ENCODE results near the gene CX3CR1. TPM values are rescaled to one million over a fixed set of nuclear protein-coding genes. Genes with fewer than 3 reads are reported as not detected.

The CX3CR1 gene
- total RNA-seq, 1 donor, result 5.7 TPM

DNA sequence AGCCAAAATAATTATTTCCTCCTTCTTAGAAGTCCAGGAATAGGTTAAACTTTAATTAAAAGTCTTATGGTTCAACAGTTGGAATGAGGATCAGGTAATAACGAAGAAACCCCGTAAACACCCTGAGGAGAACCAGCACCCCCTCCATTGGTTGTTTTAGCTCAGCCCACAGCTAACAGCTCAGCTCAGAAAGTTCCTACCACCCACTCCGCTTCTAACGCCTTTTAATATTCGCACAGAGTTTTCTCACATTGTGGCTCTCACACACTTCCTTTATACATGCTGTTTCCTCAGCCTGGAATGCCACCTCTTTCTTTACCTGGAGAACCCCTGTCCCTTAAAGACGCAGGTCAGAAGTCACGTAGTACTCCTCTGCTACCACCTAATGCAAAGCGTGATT is 17.0 kb downstream of the CX3CR1 start:
- Histone ChIP-seq H3K9me3 (ENCODE audit: low read depth, low read length) (no peaks in the 10 kb centered on the region), H3K27me3 (ENCODE audit: insufficient read depth, low read length) (no peaks in the 10 kb centered on the region), H3K4me1 (ENCODE audit: insufficient read depth, low read length) (peaks cover 89% of the 10 kb centered on the region), H3K4me3 (ENCODE audit: low read length) (no peak overlapping the region)

DNA sequence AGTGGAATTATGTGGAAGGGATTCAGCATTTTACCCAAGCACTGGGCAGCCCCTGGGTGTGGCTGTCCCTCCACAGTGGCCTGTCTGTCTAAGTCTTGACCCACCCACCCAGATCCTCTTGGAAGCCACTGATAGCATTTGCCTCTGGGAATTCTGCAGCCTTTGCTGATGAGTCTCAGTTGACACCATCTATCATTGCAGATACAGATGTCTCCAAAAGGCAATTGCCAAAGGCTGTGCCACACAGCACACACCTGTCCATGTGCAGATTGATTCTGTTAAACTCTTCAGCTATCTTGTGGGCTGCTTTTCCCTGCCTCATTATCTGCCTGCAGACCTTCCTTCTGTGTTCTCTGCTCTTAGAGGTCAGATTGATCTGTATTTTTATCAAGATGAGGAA is 18.1 kb downstream of the CX3CR1 start:
- Histone ChIP-seq H3K4me3 (ENCODE audit: low read length) (no peak overlapping the region), H3K9me3 (ENCODE audit: low read depth, low read length) (no peaks in the 10 kb centered on the region), H3K27me3 (ENCODE audit: insufficient read depth, low read length) (no peaks in the 10 kb centered on the region), H3K4me1 (ENCODE audit: insufficient read depth, low read length) (peaks cover 90% of the 10 kb centered on the region)

DNA sequence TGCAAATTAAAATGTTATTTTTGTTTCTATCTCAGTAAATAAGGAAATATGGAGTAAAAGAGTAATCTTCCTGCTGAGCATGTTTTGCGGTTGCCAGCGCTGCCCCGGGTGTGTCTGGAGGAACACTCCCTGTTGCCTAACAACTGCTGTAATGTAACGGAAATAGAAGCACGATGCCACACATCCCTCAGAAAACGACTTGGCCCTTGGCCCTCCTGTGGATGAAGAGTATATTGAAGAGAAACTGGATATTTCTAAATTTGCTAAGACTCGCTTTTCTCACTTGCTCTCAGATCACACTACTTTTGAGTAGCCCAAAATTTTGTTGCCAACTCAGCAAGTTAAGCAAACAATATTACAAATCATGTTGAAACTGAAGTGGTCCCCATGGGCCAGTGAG is 18.9 kb downstream of the CX3CR1 start:
- Histone ChIP-seq H3K4me3 (ENCODE audit: low read length) (no peak overlapping the region), H3K9me3 (ENCODE audit: low read depth, low read length) (no peaks in the 10 kb centered on the region), H3K4me1 (ENCODE audit: insufficient read depth, low read length) (peaks cover 90% of the 10 kb centered on the region), H3K27me3 (ENCODE audit: insufficient read depth, low read length) (no peaks in the 10 kb centered on the region)

DNA sequence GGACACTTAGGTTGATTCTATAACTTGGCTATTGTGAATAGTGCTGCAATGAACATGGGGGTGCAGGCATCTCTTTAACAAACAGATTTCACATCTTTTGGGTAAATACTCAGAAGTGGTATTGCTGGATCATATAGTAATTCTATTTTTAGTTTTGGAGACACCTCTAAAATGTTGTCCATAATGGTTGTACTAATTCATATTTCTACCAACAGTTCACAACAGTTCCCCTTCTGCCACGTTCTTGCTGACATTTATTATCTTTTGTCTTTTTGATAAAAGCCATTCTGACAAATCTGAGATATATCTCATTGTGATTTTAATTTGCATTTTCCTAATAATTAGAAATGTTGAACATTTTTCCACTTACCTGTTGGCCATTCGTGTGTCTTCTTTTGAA is 19.5 kb downstream of the CX3CR1 start:
- Histone ChIP-seq H3K27me3 (ENCODE audit: insufficient read depth, low read length) (no peaks in the 10 kb centered on the region), H3K4me1 (ENCODE audit: insufficient read depth, low read length) (peaks cover 90% of the 10 kb centered on the region), H3K9me3 (ENCODE audit: low read depth, low read length) (no peaks in the 10 kb centered on the region), H3K4me3 (ENCODE audit: low read length) (no peak overlapping the region)

DNA sequence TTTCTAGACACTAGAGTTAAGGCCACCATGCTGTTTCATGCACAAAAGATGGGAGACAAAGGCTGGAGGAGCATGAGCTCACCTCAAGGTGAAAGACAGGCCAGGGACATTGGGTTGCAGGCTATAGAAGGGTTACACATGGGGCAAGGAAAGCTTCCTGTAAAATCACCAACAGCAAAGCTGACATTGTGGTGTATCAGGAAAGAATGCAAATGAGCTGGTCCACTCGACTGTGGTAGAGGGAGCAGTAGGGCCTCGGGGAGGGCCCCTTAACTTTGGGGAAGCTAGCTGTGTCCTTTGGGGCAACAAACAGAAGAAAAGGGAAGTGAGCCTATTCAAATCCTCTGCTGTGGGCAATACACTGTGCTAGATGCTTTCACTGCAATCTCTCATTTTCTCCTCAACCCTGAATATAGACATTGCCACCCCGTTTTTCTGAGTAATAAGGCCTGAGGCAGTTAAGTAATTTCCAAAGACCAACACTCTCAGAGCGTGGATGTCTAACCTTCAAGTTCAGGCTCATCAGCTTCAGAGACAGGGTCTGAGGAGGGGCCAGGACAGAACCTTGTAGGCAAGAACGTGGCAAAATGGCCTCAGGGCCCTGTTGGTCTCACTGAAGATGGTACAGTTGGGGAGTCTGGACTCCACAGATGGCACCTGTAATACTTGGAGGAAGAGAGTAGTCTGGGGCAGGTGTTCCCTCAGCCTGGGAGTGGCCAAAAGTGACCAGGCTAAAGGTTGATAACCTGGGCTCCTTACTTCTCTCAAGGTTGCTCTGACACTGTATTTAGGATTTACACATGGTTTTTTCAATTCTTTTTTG is 24.1 kb downstream of the CX3CR1 start:
- H3K9me3 ChIP-seq (ENCODE audit: low read depth, low read length), result no peaks in the 10 kb centered on the region
- peaks cover 94% of the 10 kb centered on the region for H3K4me1 ChIP-seq (ENCODE audit: insufficient read depth, low read length)
- H3K27me3 ChIP-seq (ENCODE audit: insufficient read depth, low read length), result no peaks in the 10 kb centered on the region
- no peak overlapping the region for H3K4me3 ChIP-seq (ENCODE audit: low read length)

DNA sequence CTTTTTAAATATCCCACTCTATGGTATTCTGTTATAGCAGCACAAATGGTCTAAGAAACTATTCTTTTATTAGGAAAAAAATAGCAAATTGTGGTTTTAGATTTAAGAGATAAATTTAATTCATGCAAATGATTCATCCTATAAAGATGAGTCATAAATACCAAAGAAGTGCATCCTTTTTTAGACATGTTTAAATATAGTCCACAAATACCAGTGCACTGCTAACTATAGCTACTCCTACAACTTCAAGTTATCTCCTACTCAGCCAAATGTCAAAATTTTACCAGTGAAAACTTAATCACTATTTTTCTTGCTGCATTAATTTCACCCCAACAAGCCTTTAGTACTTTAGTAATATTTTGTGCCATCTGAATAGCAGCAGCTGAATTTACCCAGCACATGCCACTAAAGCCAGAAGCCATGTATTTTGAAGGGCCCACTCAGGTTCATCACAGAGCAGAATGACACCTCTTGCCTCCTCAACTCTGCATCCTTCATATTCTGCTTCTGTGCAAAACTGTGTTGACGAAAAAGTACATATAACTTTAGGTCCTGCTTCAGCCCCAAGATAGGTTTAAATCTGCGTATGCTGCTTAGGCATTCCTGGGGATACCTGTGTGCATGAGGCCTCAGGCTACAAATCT is 24.9 kb downstream of the CX3CR1 start:
- Histone ChIP-seq H3K9me3 (ENCODE audit: low read depth, low read length) (no peaks in the 10 kb centered on the region), H3K4me1 (ENCODE audit: insufficient read depth, low read length) (peaks cover 95% of the 10 kb centered on the region), H3K4me3 (ENCODE audit: low read length) (no peak overlapping the region), H3K27me3 (ENCODE audit: insufficient read depth, low read length) (no peaks in the 10 kb centered on the region)

DNA sequence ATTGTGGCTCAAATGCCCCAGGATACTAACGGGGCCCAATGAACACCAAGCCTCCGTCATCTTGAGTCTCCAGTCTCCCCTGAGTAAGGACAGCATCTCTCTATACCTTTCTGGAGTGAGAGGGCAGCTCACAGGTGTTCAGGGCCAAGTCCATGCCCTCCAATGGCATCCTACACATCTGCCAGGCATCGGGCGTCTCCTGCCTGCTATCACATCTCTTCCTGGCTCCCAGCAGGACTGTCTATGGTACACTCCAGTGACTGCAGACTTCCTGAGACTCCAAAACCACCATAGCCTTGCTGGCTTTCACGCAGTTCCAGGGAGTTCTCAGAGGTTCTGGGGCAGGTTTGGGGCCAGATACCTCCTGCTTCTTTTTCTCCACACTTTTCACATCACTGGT is 28.3 kb downstream of the CX3CR1 start:
- H3K4me1 ChIP-seq (ENCODE audit: insufficient read depth, low read length), result peaks cover 87% of the 10 kb centered on the region
- H3K9me3 ChIP-seq (ENCODE audit: low read depth, low read length), result no peaks in the 10 kb centered on the region
- no peaks in the 10 kb centered on the region for H3K27me3 ChIP-seq (ENCODE audit: insufficient read depth, low read length)
- no peak overlapping the region for H3K4me3 ChIP-seq (ENCODE audit: low read length)

DNA sequence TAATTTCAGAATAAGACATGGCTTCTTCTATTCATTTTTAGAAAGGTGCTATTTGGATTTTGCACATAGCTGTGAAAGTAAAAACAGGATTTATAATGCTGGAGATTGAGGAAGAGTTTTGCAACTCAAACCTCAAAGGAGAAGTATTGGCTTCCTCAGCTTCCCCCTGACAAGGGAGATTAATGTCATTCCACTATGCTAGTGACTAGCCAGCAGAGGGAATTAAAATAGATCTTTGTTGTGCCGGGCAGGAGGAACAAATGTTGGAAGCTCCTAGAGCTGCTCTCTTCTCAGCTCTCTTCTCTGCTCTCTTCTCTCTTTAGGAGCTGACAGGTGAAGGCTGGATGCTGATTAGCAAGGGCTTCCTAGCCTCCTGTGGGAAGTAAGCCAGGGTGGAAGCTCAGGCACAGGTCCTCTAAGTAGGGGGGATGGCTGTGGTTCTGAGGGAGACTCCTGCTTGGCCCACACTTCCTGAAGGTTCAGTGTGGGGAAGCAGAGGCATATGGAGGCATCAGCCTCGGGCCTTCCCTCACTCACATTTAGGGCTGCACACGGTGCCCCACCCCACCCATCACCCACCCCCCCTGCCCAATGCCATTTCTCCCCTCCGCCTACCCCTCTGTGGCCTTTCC is 29.6 kb downstream of the CX3CR1 start:
- Histone ChIP-seq H3K27me3 (ENCODE audit: insufficient read depth, low read length) (no peaks in the 10 kb centered on the region), H3K9me3 (ENCODE audit: low read depth, low read length) (no peaks in the 10 kb centered on the region), H3K4me3 (ENCODE audit: low read length) (no peak overlapping the region), H3K4me1 (ENCODE audit: insufficient read depth, low read length) (peaks cover 74% of the 10 kb centered on the region)

DNA sequence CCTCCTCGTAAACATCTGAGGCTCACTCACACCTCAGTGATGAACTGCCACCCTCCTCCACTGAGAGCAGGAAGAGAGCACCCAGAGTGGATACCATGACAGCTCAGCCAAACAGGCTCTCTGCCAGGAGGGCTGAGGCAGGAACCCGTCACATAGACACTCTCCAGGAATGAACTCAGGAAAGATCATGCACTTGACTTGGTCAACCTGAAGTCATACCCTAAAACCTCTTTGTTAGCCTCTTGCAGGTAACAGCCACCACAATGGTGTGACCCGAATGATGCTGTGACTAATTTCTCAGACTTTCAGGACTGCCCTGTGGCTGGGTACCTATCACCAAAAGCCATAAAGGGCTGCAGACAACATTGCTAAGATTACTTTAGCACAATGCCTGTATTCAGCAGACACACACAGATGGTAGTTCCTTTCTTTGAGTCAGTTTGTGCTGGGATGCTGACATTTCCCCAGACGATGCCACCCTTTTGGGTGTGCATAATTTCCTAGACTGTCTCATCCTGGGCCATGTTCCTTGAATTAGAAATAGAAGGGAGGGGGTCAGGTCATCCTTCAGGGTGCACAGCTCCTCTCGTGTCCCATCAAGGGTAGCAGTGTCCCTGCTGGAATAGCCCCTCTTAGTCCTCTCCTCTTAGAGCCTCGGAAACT is 30.3 kb downstream of the CX3CR1 start:
- Histone ChIP-seq H3K4me3 (ENCODE audit: low read length) (no peak overlapping the region), H3K4me1 (ENCODE audit: insufficient read depth, low read length) (peaks cover 67% of the 10 kb centered on the region), H3K27me3 (ENCODE audit: insufficient read depth, low read length) (no peaks in the 10 kb centered on the region), H3K9me3 (ENCODE audit: low read depth, low read length) (no peaks in the 10 kb centered on the region)

DNA sequence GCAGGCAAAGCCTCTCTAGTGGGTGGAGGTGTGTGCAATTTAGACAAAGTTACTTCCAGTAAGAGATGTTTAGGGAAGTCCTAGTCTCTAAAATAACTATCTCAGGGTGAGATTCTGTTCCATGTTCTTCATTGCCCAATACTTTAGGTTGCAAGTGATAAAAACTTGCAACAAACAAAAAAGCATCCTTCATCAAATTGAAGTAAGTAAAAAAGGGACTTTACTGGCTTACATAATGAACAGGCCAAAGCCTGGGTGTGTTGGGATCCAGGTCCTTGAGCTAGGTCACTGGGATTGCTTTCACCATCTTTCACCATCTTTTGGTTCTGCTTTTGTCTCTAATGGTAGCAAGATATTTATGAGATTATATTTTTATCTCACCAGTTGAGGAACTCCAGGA is 38.3 kb downstream of the CX3CR1 start:
- peaks cover 50% of the 10 kb centered on the region for H3K4me1 ChIP-seq (ENCODE audit: insufficient read depth, low read length)
- no peak overlapping the region for H3K4me3 ChIP-seq (ENCODE audit: low read length)
- H3K27me3 ChIP-seq (ENCODE audit: insufficient read depth, low read length), result no peaks in the 10 kb centered on the region
- H3K9me3 ChIP-seq (ENCODE audit: low read depth, low read length), result no peaks in the 10 kb centered on the region

DNA sequence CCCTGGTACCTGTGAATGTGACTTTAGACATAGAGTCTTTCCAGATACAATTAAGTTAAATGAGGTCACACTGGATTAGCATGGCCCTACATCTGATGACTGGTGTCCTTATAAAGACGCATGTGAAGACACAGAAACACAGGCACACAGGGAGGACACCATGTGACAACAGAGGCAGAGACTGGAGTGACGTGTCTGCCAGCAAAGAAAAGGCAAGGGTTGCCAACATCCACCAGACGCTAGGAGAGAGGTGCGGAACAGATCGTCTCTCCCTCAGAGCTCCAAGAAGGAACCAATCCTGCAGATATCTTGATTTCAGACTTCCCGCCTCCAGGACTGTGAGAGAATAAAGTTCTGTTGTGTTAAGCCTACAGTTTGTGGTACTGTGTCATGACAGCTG is 42.8 kb downstream of the CX3CR1 start:
- Histone ChIP-seq H3K4me3 (ENCODE audit: low read length) (no peak overlapping the region), H3K4me1 (ENCODE audit: insufficient read depth, low read length) (peaks cover 66% of the 10 kb centered on the region), H3K27me3 (ENCODE audit: insufficient read depth, low read length) (no peaks in the 10 kb centered on the region), H3K9me3 (ENCODE audit: low read depth, low read length) (no peaks in the 10 kb centered on the region)

DNA sequence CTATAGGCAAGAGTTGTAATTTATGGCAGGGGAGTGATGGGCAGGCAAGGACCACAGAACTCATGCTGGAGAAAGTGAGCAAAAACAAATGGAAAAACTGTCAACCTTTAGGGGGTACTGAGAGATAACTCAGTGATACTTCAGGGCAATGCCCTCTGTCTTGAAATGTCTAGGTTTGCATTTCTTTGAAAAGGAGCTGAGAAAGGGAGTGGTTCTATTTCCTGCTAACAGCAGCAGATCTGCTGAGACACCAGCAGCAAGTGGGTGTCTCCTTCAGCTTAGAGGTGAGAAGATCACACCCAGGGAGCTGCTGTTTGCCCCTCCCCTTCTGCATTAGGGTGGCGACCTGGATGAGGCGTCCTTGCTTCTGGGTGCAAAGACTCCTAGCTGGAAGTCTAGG is 45.2 kb downstream of the CX3CR1 start:
- no peak overlapping the region for H3K4me3 ChIP-seq (ENCODE audit: low read length)
- H3K27me3 ChIP-seq (ENCODE audit: insufficient read depth, low read length), result no peaks in the 10 kb centered on the region
- no peaks in the 10 kb centered on the region for H3K9me3 ChIP-seq (ENCODE audit: low read depth, low read length)
- peaks cover 49% of the 10 kb centered on the region for H3K4me1 ChIP-seq (ENCODE audit: insufficient read depth, low read length)

DNA sequence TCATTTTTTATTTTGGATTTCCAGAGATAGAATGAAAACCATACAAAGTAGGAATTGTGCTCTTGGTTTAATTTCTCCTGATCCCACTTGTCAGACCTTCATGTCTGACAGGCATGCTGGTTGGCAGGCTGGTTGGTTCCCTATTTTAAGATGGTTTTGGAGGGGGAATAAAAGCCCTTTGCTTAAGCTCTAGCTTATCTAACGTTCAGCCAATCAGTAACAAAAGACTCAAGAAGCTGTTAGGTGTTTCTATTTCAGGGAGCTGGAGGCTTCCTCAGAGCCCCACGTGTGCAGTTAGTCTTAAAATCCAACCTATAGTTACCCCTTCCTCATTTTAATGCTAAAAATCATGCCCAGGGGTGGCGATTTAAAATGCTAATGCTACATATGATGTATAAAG is 47.0 kb downstream of the CX3CR1 start:
- Histone ChIP-seq H3K27me3 (ENCODE audit: insufficient read depth, low read length) (no peaks in the 10 kb centered on the region), H3K4me1 (ENCODE audit: insufficient read depth, low read length) (peaks cover 43% of the 10 kb centered on the region), H3K9me3 (ENCODE audit: low read depth, low read length) (no peaks in the 10 kb centered on the region), H3K4me3 (ENCODE audit: low read length) (peak overlapping the region; percentile 22)

DNA sequence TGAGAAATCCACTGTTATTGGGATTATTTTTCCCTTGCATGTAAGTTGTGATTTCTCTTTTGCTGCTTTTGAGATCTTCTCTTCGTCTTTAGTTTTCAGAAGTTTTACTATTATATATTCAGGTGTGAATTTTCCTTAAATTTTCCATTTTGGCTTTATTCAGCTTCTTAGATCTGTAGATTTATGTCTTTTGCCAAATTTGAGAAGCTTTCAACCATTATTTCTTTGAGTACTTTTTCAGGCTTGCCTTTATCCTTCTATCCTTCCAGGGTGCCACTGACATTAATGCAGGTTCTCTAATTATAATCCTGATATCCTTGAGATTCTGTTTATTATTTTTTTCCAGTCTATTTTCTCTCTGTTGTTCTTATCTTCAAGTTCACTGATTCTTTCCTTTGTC is 49.4 kb downstream of the CX3CR1 start:
- H3K27me3 ChIP-seq (ENCODE audit: insufficient read depth, low read length), result no peaks in the 10 kb centered on the region
- no peaks in the 10 kb centered on the region for H3K9me3 ChIP-seq (ENCODE audit: low read depth, low read length)
- H3K4me1 ChIP-seq (ENCODE audit: insufficient read depth, low read length), result peaks cover 45% of the 10 kb centered on the region
- H3K4me3 ChIP-seq (ENCODE audit: low read length), result no peak overlapping the region

DNA sequence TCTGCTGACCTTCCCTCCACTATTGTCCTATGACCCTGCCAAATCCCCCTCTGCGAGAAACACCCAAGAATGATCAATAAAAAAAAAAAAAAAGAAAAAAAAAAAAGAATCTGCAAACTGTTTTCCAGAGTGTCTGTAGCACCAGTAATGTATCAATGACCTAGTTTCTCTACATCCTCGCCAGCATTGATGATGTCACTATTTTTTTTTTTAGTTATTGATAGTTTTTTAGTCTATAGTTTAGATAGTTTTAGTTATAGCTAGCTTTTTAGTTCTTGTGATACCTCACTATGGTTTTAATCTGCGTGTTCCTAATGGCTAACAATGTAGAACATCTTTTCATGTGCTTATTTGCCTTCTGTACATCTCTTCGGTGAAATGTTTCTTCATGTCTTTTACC is 51.3 kb downstream of the CX3CR1 start:
- H3K27me3 ChIP-seq (ENCODE audit: insufficient read depth, low read length), result no peaks in the 10 kb centered on the region
- peaks cover 34% of the 10 kb centered on the region for H3K4me1 ChIP-seq (ENCODE audit: insufficient read depth, low read length)
- H3K9me3 ChIP-seq (ENCODE audit: low read depth, low read length), result no peaks in the 10 kb centered on the region
- H3K4me3 ChIP-seq (ENCODE audit: low read length), result no peak overlapping the region

Measured in mononuclear cell (primary cell).